ENCODE data around the gene CLOCK. TPM values are rescaled to one million over a fixed set of nuclear protein-coding genes. Genes with fewer than 3 reads are reported as not detected.

CLOCK gene
- polyA plus RNA-seq, 3 donors = 19.7 to 22.5 (median 20.8) TPM

DNA sequence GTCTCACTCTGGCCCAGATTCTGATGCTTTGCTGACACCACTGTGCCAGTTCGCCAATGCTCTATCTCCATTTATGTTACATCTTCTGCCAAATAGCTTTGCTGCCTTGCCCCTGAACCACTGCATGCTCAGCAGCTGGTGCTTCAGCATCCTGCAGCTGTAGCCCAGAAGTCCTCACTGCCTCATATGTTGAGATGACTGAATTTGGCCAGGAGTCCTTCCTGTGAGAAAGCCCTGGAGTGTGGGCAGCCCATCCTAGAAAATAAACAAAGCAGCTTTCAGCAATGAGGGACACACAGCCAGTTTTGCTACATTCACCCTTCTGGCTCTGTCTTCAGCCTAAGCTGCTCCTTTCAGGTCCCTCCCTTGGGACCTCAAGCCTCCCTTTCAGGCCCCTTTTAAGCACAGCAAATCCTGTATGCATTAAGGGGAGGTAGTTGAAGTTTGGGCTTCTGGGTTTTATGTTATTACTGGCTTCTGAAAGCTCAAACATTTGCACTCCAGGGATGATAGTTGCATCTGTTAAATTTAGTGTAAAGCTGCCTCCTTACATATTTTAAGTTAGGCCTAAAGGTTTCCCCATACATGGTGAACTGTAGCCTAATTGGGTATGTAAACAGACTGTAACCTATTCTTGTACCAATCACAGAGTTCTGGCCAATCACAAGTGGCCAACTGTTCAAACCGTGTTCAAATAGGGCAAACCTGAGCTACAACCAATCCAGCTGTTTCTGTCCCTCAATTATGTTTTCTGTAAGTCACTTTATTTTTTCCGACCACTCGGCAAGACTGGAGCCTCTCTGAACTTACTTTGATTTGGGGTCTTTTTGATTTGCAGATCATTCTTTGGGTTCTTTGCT is 153.0 kb downstream of the CLOCK start:
- no peak for DNase-seq (ENCODE audit: low read depth in 3 of 3, low spot score in 2 of 3)

DNA sequence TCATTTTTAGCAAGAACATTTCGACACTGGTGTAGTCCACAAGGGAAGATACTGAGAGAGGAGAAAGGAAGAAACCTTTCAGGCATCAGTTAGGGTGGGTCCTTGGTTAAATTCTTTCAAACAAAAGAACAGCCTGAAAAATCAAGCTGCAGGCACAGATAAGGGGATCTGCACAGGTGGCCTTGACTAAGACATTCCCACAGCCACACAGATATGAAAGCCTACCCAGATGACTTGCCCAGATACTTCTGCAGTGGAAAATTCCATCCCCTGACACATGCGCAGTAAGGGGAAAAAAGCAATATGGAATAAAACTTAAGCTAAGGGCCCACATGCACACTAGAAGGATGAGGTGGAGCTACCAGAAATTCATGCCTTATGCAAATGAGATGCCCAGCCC is 159.9 kb downstream of the CLOCK start:
- no peak for DNase-seq (ENCODE audit: low read depth in 3 of 3, low spot score in 2 of 3)

GRCh38 chr4:55386073-55386472 is 160.6 kb downstream of the CLOCK start:
- no peak for DNase-seq (ENCODE audit: low read depth in 3 of 3, low spot score in 2 of 3)

DNA sequence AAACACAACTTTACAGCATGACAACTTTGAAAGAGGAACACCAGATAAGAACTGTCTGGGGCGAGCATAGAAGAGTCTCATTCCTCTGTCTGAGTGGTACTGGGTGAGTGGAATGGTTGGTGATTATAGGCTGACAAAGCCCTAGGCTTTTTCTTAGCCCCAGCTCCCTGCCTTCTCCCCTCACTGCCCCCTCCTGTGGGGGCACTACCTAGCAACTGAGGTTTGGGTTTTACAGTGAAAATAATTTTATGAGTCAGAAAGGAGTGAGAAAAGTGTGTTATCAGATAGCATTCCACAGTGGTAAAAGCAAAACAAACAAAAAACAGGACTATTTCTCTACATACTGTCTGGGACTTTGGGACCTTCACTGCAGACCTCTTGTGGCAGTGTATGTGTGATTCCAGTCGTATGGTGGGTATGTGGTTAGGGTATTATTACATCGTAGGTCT is 161.5 kb downstream of the CLOCK start:
- DNase-seq (ENCODE audit: low read depth in 3 of 3, low spot score in 2 of 3) = no peak

GRCh38 chr4:55382488-55383003 is 164.2 kb downstream of the CLOCK start:
- DNase-seq (ENCODE audit: low read depth in 3 of 3, low spot score in 2 of 3) = no peak

DNA sequence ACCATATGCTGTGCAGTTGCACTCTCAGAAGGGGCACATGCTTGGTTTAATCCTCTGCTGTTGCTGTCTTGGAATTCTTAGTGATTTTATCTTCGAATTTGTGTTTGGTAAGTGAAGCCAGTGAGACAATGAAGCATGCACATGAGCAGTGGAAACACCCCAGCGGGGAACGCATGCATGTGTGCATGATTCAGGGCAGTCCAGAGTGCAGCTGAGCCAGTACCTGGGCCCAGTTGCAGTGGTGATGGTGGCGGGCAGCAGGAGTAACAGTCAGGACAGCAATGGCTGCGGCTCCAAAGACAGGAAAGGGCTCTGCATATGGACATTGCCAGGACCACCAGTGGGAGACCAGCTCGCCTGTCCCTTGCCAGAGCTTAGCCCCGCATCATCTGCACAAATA is 165.2 kb downstream of the CLOCK start:
- DNase-seq (ENCODE audit: low read depth in 3 of 3, low spot score in 2 of 3) = no peak

- no peak for DNase-seq (ENCODE audit: low read depth in 3 of 3, low spot score in 2 of 3)
Measured at GRCh38 chr4:55380576-55380975, 166.1 kb downstream of the CLOCK start.

DNA sequence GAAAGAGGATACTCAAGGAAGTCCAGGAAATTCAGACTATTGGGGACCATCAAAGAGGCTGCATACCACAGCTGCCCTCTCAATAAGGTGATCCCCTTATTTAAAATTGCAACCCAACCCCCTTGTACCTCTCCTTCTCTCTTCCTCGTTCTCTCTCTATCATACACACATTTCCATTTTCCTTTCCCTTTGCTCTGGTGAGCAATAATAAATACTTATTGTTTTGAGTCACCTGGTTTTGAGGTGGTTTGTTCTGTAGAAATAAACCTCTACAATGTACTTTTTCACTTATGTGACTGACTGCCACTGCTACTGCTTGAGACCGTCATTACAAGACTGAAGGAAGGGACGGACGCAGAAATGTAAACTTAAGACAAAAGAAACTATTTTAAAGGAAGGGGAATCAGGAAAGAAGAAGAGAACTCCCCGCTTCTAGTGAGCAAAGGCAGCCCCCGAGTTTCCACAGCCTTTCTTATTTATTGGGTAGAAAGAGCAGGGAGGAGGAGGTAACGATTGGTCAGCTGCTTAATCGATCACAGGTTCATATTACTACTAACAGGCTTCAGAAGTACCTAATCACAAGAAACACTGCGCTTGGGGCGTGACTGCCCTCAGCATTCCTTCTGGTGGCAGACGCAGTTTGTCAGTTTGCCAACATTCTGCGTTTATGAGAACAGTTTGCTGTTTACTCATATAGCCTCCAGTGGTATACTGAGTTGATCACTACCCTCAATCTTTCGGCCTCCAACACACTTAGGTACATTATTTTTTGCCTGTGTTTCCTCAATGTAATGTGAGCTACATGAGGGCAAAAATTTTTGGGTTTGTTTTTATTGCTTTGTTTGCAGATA is 167.9 kb downstream of the CLOCK start:
- no peak for DNase-seq (ENCODE audit: low read depth in 3 of 3, low spot score in 2 of 3)

Other genes starting within 250 kb of the CLOCK start
- gene SRD5A3, start 200.7 kb downstream of the CLOCK start, polyA plus RNA-seq (ENCODE audit: insufficient read length in 3 of 3) = 10 to 100 TPM; 17.7 to 22.6 (median 22.1) TPM
- gene TMEM165, start 151.0 kb downstream of the CLOCK start, polyA plus RNA-seq (ENCODE audit: insufficient read length in 3 of 3) = 10 to 100 TPM; 74.2 to 88.2 (median 78.5) TPM
- not detected for gene PDCL2, start 45.3 kb upstream of the CLOCK start, polyA plus RNA-seq (ENCODE audit: insufficient read length in 3 of 3)
- 10 to 100 TPM in 2 of 3 donors, 1 to 10 TPM in 1; 9.1 to 10.8 (median 10.7) TPM for gene NMU, start 89.4 kb upstream of the CLOCK start, polyA plus RNA-seq (ENCODE audit: insufficient read length in 3 of 3)

Measured in right renal cortex interstitium (tissue), 3 donors.